ENCODE data around the gene CBFA2T2. TPM values are rescaled to one million over a fixed set of nuclear protein-coding genes. Genes with fewer than 3 reads are reported as not detected.

CBFA2T2 gene
- total and polyA plus RNA-seq, 10 of the 15 experiments (the other 5 are each of a cell fraction or from before 2014, with no cell fraction given) = 0.61 to 8.6 (median 5.5) TPM

GRCh38 chr20:33663161-33664084 is 173.5 kb downstream of the CBFA2T2 start (continued):
- TF ChIP-seq BCL3 (IDR thresholded peaks at IDR 0.05; ENCODE audit: borderline replicate concordance, insufficient read depth, low read depth, low read length, poor library complexity, severe bottlenecking) (no peak), SUPT20H (IDR thresholded peaks at IDR 0.05; ENCODE audit: borderline replicate concordance, control insufficient read depth, low read depth, low read length) (no peak), MYC (IDR thresholded peaks at IDR 0.05; ENCODE audit: insufficient read depth, insufficient read length, insufficient replicate concordance, low read length, severe bottlenecking) (no peak), CEBPB (IDR thresholded peaks at IDR 0.05; ENCODE audit: borderline replicate concordance in 1 of 2, low read depth in 2 of 2, low read length in 2 of 2) (no peak), BRCA1 (IDR thresholded peaks at IDR 0.05; ENCODE audit: low read depth, low read length) (no peak), CBX3 (IDR thresholded peaks at IDR 0.05; ENCODE audit: borderline replicate concordance, low read depth) (no peak), ZBTB40 (IDR thresholded peaks at IDR 0.05; ENCODE audit: borderline replicate concordance) (peak; percentile 78), FOXM1 (IDR thresholded peaks at IDR 0.05; ENCODE audit: low read depth, low read length) (no peak), E2F4 (IDR thresholded peaks at IDR 0.05; ENCODE audit: low read depth, low read length) (no peak), SMAD1 (IDR thresholded peaks at IDR 0.05; ENCODE audit: low read depth, partially characterized antibody) (no peak), REST (IDR thresholded peaks at IDR 0.05; ENCODE audit: low read depth, low read length) (0 out of 2 replicates have a peak, but pooled peaks have one; percentile 13)
- TF ChIP-seq, protein P1, sequence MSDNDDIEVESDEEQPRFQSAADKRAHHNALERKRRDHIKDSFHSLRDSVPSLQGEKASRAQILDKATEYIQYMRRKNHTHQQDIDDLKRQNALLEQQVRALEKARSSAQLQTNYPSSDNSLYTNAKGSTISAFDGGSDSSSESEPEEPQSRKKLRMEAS (IDR thresholded peaks at IDR 0.05; ENCODE audit: low read depth, low read length) = no peak
- TF ChIP-seq, protein P2, sequence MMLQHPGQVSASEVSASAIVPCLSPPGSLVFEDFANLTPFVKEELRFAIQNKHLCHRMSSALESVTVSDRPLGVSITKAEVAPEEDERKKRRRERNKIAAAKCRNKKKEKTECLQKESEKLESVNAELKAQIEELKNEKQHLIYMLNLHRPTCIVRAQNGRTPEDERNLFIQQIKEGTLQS (IDR thresholded peaks at IDR 0.05; ENCODE audit: borderline replicate concordance, extremely low read depth, low read depth, low read length) = no peak
